Measurements from ENCODE around the gene TGFBR3L. TPM values are rescaled to one million over a fixed set of nuclear protein-coding genes. Genes with fewer than 3 reads are reported as not detected.

The TGFBR3L gene
- polyA plus RNA-seq, 3 donors: not detected

DNA sequence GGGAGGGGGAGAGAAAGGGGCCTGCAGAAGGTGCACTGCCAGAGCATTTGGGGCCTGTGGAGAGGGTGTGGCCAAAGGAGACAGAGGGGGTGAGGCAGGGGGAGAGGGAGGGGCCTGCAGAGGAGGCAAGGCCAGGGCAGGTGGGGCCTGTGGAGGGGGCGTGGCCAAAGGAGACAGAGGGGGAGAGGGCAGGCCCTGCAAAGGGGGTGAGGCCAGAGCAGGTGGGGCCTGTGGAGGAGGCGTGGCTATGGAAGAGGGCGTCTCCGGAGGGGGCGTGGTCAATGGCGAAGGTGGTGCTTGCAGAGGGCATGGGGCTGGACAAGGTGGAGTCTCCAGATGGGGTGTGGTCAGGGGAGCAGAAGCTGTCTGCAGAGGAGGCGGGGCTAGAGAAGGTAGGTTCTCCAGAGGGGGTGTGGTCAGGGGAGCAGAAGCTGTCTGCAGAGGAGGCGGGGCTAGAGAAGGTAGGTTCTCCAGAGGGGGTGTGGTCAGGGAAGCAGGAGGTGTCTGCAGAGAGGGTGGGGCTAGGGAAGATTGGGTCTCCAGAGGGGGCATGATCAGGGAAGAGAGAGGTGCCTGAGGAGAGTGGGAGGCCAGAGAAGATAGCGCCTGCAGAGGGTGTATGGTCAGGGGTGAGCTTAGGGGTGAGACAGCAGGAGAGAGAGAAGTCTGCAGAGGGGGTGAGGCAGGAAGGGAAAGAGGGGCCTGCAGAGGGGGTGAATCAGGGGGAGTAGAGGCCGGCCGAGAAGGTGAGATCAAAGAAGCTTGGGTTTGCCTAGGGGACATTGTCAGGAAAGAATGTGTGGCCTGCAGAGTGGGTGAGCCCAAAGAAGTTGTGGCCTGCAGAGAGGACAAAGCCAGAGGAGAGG lies 43.8 kb upstream of the TGFBR3L start:
- Histone ChIP-seq H3K9me3 (replicated peaks in 1 of 2; ENCODE audit: control insufficient read depth in 1 of 2, insufficient read depth in 1 of 2, low read length in 2 of 2) (peaks cover 3 to 19% of the 10 kb centered on the region in 2 donors), H3K36me3 (replicated peaks in 1 of 2; ENCODE audit: control insufficient read depth in 1 of 2, insufficient read depth in 2 of 2, low read length in 2 of 2) (no peaks in the 10 kb centered on the region), H3K27ac (ENCODE audit: low read depth in 1 of 2, low read length in 2 of 2) (no peak overlapping the region), H3K27me3 (ENCODE audit: control insufficient read depth in 2 of 2, insufficient read depth in 2 of 2, low read length in 2 of 2) (peaks cover 33 to 67% of the 10 kb centered on the region in 2 donors), H4K20me1 (ENCODE audit: insufficient read depth, low read length) (no peaks in the 10 kb centered on the region), H3K4me2 (replicated peaks; ENCODE audit: extremely low read depth, low read length, poor library complexity, severe bottlenecking) (peak overlapping the region; percentile 75), H3K4me3 (replicated peaks in 1 of 3; ENCODE audit: low read depth in 2 of 3, low read length in 3 of 3) (peak overlapping the region in 1 of 3 experiments; percentile 68), H2AFZ (ENCODE audit: insufficient read depth, low read depth, low read length, poor library complexity, severe bottlenecking) (no peak overlapping the region), H3K79me2 (ENCODE audit: insufficient read depth, low read length) (no peaks in the 10 kb centered on the region), H3K4me1 (ENCODE audit: control insufficient read depth in 1 of 2, insufficient read depth in 2 of 2, low read length in 2 of 2) (peaks cover 37 to 49% of the 10 kb centered on the region in 2 donors), H3K9ac (ENCODE audit: insufficient read depth, low read length, poor library complexity, severe bottlenecking) (no peak overlapping the region)
- H3K4me3 Mint-ChIP-seq: peak overlapping the region in 1 of 2 donors; percentile 88
- peak in 1 of 3 donors; percentile 24 for DNase-seq
- H3K36me3 Mint-ChIP-seq: peaks cover 0 to 8% of the 10 kb centered on the region in 2 donors
- peaks cover 3 to 45% (median 11%) of the 10 kb centered on the region in 7 donors for H3K9me3 Mint-ChIP-seq
- peaks cover 28% of the 10 kb centered on the region for H3K4me1 Mint-ChIP-seq
- H3K27me3 Mint-ChIP-seq (ENCODE audit: low read depth in 3 of 3): peaks cover 66 to 81% (median 73%) of the 10 kb centered on the region in 3 donors
- intact Hi-C loops (cut with micrococcal nuclease): loop anchor here in 1 of 2 donors (5.0 kb wide), 1 partner anchor 51 kb away; the partner anchor contains the start of gene SNAPC2
- WGBS (ENCODE audit: insufficient coverage): 28% methylated on average over 10 of the region's 11 CpGs
- TF ChIP-seq, protein P1, sequence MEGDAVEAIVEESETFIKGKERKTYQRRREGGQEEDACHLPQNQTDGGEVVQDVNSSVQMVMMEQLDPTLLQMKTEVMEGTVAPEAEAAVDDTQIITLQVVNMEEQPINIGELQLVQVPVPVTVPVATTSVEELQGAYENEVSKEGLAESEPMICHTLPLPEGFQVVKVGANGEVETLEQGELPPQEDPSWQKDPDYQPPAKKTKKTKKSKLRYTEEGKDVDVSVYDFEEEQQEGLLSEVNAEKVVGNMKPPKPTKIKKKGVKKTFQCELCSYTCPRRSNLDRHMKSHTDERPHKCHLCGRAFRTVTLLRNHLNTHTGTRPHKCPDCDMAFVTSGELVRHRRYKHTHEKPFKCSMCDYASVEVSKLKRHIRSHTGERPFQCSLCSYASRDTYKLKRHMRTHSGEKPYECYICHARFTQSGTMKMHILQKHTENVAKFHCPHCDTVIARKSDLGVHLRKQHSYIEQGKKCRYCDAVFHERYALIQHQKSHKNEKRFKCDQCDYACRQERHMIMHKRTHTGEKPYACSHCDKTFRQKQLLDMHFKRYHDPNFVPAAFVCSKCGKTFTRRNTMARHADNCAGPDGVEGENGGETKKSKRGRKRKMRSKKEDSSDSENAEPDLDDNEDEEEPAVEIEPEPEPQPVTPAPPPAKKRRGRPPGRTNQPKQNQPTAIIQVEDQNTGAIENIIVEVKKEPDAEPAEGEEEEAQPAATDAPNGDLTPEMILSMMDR (IDR thresholded peaks at IDR 0.05): no peak
- peak overlapping the region in 3 of 7 donors; percentile 5 to 53 (median 26) for H3K27ac Mint-ChIP-seq

DNA sequence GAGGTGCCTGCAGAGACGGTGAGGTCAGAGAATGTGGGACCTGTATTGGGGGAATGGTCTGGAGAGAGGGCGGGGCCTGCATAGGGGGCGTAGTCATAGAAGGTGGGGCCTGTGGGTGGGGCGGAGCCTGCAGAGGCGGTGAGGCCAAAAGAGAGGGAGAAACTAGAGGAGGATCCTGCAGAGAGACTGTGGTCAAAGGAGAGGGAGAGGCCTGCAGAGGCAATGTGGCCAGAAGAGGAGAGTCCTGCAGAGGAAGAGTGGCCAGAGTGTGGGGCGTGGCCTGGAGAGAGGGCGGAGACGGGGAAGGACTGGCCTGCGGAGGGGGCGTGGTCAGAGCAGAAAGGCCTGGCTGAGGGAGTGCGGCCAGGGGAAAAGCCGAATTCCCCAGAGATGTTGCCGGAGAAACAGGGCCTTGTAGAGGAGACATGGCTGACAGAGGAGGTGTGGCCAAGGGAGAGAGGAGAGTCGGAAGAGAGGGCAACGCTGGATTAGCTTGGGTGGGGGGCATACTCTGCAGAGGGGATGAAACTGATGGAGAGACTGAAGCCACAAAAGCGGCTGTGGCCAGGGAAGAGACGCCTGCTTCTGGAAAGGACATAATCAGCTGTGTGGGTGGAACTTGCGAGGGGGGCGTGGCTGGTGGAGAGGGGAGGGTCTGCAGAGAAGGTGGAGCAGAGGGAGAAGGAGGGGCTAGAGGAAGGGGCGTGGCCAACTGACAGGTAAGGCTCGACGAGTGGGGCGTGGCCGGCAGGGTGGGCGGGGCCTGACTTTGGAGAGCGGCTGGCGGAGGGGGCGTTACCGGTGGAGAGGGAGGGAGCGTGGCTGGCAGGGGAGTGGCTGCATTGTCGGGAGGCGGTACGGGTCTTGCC lies 43.0 kb upstream of the TGFBR3L start:
- intact Hi-C loops (cut with micrococcal nuclease): loop anchor here in 1 of 2 donors (5.0 kb wide), 1 partner anchor 51 kb away; the partner anchor contains the start of gene SNAPC2
- 5% methylated on average over 32 of the region's 33 CpGs for WGBS (ENCODE audit: insufficient coverage)
- Mint-ChIP-seq H3K36me3 (peaks cover 0 to 8% of the 10 kb centered on the region in 2 donors), H3K27me3 (ENCODE audit: low read depth in 3 of 3) (peaks cover 66 to 81% (median 73%) of the 10 kb centered on the region in 3 donors), H3K27ac (peak overlapping the region in 6 of 7 donors; percentile 26 to 85 (median 68)), H3K4me1 (peaks cover 28% of the 10 kb centered on the region), H3K4me3 (peak overlapping the region; percentile 69 to 88), H3K9me3 (peaks cover 3 to 44% (median 13%) of the 10 kb centered on the region in 7 donors)
- TF ChIP-seq, protein P1 (IDR thresholded peaks at IDR 0.05): no peak
- peaks cover 3 to 19% of the 10 kb centered on the region in 2 donors for H3K9me3 ChIP-seq (replicated peaks in 1 of 2; ENCODE audit: control insufficient read depth in 1 of 2, insufficient read depth in 1 of 2, low read length in 2 of 2)
- no peaks in the 10 kb centered on the region for H3K79me2 ChIP-seq (ENCODE audit: insufficient read depth, low read length)
- peak; percentile 49 to 69 (median 50) for DNase-seq
- no peak overlapping the region for H3K27ac ChIP-seq (ENCODE audit: low read depth in 1 of 2, low read length in 2 of 2)
- H3K27me3 ChIP-seq (ENCODE audit: control insufficient read depth in 2 of 2, insufficient read depth in 2 of 2, low read length in 2 of 2): peaks cover 31 to 66% of the 10 kb centered on the region in 2 donors
- H2AFZ ChIP-seq (ENCODE audit: insufficient read depth, low read depth, low read length, poor library complexity, severe bottlenecking): peak overlapping the region; percentile 62
- H3K4me2 ChIP-seq (replicated peaks; ENCODE audit: extremely low read depth, low read length, poor library complexity, severe bottlenecking): peak overlapping the region; percentile 75
- H3K4me3 ChIP-seq (replicated peaks in 1 of 3; ENCODE audit: low read depth in 2 of 3, low read length in 3 of 3): peak overlapping the region in 1 of 3 experiments; percentile 68
- H3K36me3 ChIP-seq (replicated peaks in 1 of 2; ENCODE audit: control insufficient read depth in 1 of 2, insufficient read depth in 2 of 2, low read length in 2 of 2): no peaks in the 10 kb centered on the region
- peaks cover 37 to 49% of the 10 kb centered on the region in 2 donors for H3K4me1 ChIP-seq (ENCODE audit: control insufficient read depth in 1 of 2, insufficient read depth in 2 of 2, low read length in 2 of 2)
- no peak overlapping the region for H3K9ac ChIP-seq (ENCODE audit: insufficient read depth, low read length, poor library complexity, severe bottlenecking)
- no peaks in the 10 kb centered on the region for H4K20me1 ChIP-seq (ENCODE audit: insufficient read depth, low read length)
